ENCODE data around the gene ASB18. TPM values are rescaled to one million over a fixed set of nuclear protein-coding genes. Genes with fewer than 3 reads are reported as not detected.

The ASB18 gene
- total RNA-seq, 4 donors from 2014 or later: not detected

DNA sequence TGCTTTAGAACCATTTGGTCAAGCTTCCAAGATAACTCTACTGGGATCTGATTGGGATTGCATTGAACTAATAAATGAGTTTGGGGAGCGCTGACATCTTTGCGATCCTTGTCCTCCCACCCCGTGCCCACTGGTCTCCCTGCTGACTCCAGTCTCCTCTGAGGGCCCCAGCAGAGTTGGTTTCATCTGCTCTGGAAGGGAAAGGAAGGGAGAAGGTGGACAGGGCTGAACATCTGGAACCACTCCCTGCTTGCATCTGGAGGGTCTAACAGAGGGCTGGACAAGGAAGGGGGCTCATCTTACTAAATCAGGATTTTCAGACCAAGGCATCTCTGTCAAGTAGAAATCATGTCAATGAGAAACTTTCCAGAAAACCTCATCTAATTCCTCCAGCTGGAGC lies 108.8 kb downstream of the ASB18 start:
- Histone ChIP-seq H3K27ac (no peak overlapping the region), H3K36me3 (no peaks in the 10 kb centered on the region), H3K27me3 (peaks cover 29% of the 10 kb centered on the region), H3K9me3 (peaks cover 6 to 18% of the 10 kb centered on the region in 2 donors), H3K4me1 (no peaks in the 10 kb centered on the region), H3K4me3 (no peak overlapping the region)
- DNase-seq: no peak
- WGBS, 2 donors (ENCODE audit: low coverage in 1 of 2): 71 to 72% methylated on average over 3 of the region's 3 CpGs
- in situ Hi-C loops (cut with MboI; ENCODE audit: low pct_ligation_motif_present in 1 of 4, low pct_unique_long_range_greater_than_20kb in 1 of 4, low sequenced_read_pairs in 3 of 4): no loop called here
- intact Hi-C loops (cut with DNase I; ENCODE audit: low total_unique reads): no loop called here
- TF ChIP-seq POLR2AphosphoS5 (IDR thresholded peaks at IDR 0.05) (no peak), EP300 (IDR thresholded peaks at IDR 0.05; ENCODE audit: low read depth) (no peak), POLR2A (IDR thresholded peaks at IDR 0.05) (no peak)
- TF ChIP-seq, protein P1, sequence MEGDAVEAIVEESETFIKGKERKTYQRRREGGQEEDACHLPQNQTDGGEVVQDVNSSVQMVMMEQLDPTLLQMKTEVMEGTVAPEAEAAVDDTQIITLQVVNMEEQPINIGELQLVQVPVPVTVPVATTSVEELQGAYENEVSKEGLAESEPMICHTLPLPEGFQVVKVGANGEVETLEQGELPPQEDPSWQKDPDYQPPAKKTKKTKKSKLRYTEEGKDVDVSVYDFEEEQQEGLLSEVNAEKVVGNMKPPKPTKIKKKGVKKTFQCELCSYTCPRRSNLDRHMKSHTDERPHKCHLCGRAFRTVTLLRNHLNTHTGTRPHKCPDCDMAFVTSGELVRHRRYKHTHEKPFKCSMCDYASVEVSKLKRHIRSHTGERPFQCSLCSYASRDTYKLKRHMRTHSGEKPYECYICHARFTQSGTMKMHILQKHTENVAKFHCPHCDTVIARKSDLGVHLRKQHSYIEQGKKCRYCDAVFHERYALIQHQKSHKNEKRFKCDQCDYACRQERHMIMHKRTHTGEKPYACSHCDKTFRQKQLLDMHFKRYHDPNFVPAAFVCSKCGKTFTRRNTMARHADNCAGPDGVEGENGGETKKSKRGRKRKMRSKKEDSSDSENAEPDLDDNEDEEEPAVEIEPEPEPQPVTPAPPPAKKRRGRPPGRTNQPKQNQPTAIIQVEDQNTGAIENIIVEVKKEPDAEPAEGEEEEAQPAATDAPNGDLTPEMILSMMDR (IDR thresholded peaks at IDR 0.05): no peak

DNA sequence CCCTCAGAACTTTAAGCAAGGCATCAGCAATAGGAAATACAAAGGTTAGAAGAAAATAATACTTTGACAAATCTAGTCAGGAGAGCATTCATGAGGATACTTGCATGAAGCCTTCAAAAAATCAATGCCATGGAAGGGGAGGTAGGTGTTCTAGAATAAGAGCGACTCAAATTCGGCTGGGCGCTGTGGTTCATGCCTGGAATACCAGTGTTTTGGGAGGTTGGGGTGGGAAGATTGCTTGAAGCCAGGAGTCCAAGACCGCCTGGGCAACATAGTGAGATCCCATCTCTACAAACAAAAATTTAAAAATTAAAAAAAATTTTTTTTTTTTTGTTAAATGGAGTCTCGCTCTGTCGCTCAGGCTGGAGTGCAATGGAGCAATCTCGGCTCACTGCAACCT lies 117.8 kb downstream of the ASB18 start:
- TF ChIP-seq EP300 (IDR thresholded peaks at IDR 0.05; ENCODE audit: low read depth) (no peak), POLR2AphosphoS5 (IDR thresholded peaks at IDR 0.05) (no peak), POLR2A (IDR thresholded peaks at IDR 0.05) (no peak)
- TF ChIP-seq, protein P1 (IDR thresholded peaks at IDR 0.05): no peak
- 91 to 100% methylated on average over 4 to 7 of the region's 7 CpGs for WGBS, 2 donors (ENCODE audit: low coverage in 1 of 2)
- H3K9me3 ChIP-seq: peaks cover 0 to 5% of the 10 kb centered on the region in 2 donors
- intact Hi-C loops (cut with DNase I; ENCODE audit: low total_unique reads) (no loop called here), in situ Hi-C loops (cut with MboI; ENCODE audit: low pct_ligation_motif_present in 1 of 4, low pct_unique_long_range_greater_than_20kb in 1 of 4, low sequenced_read_pairs in 3 of 4) (no loop called here)
- no peak for DNase-seq
- H3K27me3 ChIP-seq: peaks cover 38% of the 10 kb centered on the region
- H3K4me3 ChIP-seq: no peak overlapping the region
- no peak overlapping the region for H3K27ac ChIP-seq
- H3K36me3 ChIP-seq: no peaks in the 10 kb centered on the region
- H3K4me1 ChIP-seq: no peaks in the 10 kb centered on the region

GRCh38 chr2:236143811-236144210 lies 120.4 kb downstream of the ASB18 start:
- Histone ChIP-seq H3K36me3 (no peaks in the 10 kb centered on the region), H3K27me3 (peaks cover 38% of the 10 kb centered on the region), H3K9me3 (no peaks in the 10 kb centered on the region), H3K4me3 (no peak overlapping the region), H3K4me1 (no peaks in the 10 kb centered on the region), H3K27ac (no peak overlapping the region)
- DNase-seq: no peak
- TF ChIP-seq POLR2AphosphoS5 (IDR thresholded peaks at IDR 0.05): no peak
- TF ChIP-seq, protein P1 (IDR thresholded peaks at IDR 0.05): no peak
- no peak for TF ChIP-seq EP300 (IDR thresholded peaks at IDR 0.05; ENCODE audit: low read depth)
- TF ChIP-seq POLR2A (IDR thresholded peaks at IDR 0.05): no peak
- intact Hi-C loops (cut with DNase I; ENCODE audit: low total_unique reads): no loop called here
- in situ Hi-C loops (cut with MboI; ENCODE audit: low pct_ligation_motif_present in 1 of 4, low pct_unique_long_range_greater_than_20kb in 1 of 4, low sequenced_read_pairs in 3 of 4): no loop called here
- 90% methylated on average over 10 of the region's 10 CpGs; no CpG with 5 or more reads in 1 of the 2 donors for WGBS, 2 donors (ENCODE audit: low coverage in 1 of 2)

Small RNA genes within 50 kb of the gene (small RNA-seq; reads per million reads assigned to genes)
- 0 reads per million in 4 donors for gene RF00019
- gene RNU1-31P: 0 reads per million in 4 donors

Other genes with a start within 250 kb of the ASB18 start
- gene GBX2, start 96.0 kb downstream of the ASB18 start, total RNA-seq: not detected

Measured in transverse colon (tissue), 4 donors.